Measurements from ENCODE around the gene LIPA. TPM values are rescaled to one million over a fixed set of nuclear protein-coding genes. Genes with fewer than 3 reads are reported as not detected.
A peak's percentile ranks its signal among the peaks of the same experiment; 100 is the strongest.
"Not testable (repeated sequence)": the region's sequence is repeated elsewhere in the genome, so short reads cannot be mapped to it uniquely, and the experiment has no call there.

Gene LIPA
- total RNA-seq, 1 donor from 2014 or later: 16.5 TPM

DNA sequence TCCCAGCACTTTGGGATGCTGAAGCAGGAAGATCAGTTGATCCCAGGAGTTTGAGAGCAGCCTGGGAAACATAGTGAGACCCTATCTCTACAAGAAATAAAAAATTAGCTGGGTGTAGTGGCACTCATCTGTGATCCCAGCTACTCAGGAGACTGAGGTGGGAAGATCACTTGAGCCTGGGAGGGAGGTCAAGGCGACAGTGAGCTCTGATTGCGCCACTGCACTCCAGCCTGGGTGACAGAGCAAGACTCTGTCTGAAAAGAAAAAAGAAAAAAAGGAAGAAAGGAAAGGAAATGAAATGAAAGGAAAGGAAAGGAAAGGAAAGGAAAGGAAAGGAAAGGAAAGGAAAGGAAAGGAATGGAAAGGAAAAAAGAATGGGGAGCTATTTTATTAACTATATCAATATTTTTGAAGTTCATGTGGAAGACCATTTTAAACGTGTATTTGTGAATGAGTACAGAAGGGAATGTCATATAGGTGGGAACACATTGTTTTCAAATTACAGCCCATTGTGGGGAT, 43.2 kb upstream of the LIPA start:
- no peak for DNase-seq (ENCODE audit: low read depth)
- TF ChIP-seq, protein P1, sequence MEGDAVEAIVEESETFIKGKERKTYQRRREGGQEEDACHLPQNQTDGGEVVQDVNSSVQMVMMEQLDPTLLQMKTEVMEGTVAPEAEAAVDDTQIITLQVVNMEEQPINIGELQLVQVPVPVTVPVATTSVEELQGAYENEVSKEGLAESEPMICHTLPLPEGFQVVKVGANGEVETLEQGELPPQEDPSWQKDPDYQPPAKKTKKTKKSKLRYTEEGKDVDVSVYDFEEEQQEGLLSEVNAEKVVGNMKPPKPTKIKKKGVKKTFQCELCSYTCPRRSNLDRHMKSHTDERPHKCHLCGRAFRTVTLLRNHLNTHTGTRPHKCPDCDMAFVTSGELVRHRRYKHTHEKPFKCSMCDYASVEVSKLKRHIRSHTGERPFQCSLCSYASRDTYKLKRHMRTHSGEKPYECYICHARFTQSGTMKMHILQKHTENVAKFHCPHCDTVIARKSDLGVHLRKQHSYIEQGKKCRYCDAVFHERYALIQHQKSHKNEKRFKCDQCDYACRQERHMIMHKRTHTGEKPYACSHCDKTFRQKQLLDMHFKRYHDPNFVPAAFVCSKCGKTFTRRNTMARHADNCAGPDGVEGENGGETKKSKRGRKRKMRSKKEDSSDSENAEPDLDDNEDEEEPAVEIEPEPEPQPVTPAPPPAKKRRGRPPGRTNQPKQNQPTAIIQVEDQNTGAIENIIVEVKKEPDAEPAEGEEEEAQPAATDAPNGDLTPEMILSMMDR (conservative IDR thresholded peaks at IDR 0.05; ENCODE audit: low read depth, low read length): no peak
- H3K4me3 ChIP-seq (ENCODE audit: low read depth, low read length): no peak overlapping the region

DNA sequence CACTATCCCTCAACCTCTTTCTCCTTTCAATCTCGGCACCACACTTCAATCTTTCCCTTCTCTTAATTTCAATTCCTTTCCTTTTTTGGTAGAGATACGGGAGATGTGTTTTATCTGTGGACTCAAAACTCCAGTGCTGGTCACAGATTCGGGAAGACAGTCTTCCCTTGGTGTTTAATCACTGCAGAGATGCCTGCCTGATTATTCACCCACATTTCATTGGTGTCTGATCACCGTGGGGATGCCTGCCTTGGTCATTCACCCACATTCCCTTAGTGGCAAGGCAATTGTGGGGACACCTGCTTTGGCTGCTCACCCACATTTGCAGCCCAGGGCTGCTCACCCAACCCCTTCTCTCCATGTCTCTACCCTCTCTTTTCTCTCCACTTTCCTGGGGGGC, 33.7 kb upstream of the LIPA start:
- DNase-seq (ENCODE audit: low read depth): not testable (repeated sequence)

DNA sequence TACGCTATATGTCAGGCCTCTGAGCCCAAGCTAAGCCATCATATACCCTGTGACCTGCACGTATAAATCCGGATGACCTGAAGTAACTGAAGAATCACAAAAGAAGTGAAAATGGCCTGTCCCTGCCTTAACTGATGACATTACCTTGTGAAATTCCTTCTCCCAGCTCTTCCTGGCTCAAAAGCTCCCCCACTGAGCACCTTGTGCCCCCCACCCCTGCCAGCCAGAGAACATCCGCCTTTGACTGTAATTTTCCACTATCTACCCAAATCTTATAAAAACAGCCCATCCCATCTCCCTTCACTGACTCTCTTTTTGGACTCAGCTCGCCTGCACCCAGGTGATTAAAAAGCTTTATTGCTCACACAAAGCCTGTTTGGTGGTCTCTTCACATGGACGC, 33.1 kb upstream of the LIPA start:
- DNase-seq (ENCODE audit: low read depth): not testable (repeated sequence)
- H3K4me3 ChIP-seq (ENCODE audit: low read depth, low read length): peak overlapping the region; percentile 51

More for the DNA sequence above, 33.7 kb upstream of the LIPA start:
- peak overlapping the region; percentile 51 for H3K4me3 ChIP-seq (ENCODE audit: low read depth, low read length)

DNA sequence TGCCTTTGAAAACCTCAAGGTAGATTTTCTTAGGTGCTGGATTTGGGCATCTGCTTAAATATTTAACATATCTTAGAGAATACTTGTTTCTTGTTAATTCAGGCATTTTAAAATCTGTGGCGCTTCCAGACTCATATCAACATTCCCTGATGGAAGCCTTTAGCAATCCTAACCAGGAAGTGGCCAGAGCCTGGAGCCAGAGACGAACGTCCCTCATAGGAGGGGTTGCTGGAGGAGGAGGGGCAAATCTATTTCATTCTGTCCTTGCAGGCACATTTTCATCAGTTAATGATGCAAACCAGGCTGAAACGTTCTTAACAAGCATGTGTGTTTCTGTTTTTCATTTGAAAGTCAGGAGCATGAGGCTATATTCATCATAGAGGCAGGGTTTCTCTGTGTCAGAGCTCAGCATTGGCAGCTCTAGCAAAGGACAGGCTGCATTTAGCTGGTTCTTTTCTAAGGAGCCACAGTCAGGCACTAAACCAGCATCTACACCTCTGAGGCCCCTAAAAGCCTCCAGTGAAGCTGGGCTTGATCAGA, 32.4 kb upstream of the LIPA start:
- H3K4me3 ChIP-seq (ENCODE audit: low read depth, low read length): peak overlapping the region; percentile 51
- DNase-seq (ENCODE audit: low read depth): peak; percentile 66
- TF ChIP-seq, protein P1 (conservative IDR thresholded peaks at IDR 0.05; ENCODE audit: low read depth, low read length): no peak

DNA sequence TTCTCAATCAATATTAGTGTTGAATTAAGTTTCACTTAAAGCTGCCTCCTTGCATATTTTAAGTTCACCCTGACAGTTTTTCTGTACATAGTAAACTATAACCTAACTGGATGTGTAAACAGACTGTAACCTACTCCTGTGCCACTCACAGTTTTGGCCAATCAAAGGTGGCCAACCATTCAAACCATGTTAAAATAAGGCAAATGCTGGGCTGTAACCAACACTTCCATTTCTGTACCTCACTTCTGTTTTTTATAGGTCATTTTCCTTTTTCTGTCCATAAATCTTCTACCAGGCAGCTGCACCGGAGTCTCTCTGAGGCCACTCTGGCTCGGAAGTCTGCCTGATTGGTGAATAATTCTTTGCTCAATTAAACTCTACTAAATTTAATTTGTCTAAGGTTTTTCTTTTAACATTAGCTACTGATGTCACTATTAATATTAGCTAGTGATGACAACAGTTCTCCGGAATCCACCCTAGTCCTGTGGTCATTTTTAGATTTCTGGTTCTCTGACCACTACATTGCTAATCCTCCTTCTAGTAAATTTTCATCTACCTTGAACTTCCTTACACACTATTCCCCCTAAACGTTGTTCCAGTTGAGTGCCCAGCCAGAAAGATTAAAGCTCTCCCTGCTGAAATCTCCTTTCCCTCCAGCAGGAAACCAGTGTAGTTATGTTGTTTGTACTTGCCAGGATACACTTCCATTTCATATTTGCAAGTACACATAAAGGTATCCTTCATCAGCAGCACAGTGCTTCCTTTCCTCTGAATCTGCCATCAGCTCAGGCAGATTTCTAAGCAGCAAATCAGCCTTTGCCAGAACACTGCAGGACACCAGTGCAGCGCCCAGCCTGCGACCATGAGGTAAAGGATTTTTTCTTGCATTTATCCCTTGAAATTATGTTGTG, 31.7 kb upstream of the LIPA start:
- peak; percentile 79 for DNase-seq (ENCODE audit: low read depth)
- peak overlapping the region; percentile 51 for H3K4me3 ChIP-seq (ENCODE audit: low read depth, low read length)
- TF ChIP-seq, protein P1 (conservative IDR thresholded peaks at IDR 0.05; ENCODE audit: low read depth, low read length): peak; percentile 10

DNA sequence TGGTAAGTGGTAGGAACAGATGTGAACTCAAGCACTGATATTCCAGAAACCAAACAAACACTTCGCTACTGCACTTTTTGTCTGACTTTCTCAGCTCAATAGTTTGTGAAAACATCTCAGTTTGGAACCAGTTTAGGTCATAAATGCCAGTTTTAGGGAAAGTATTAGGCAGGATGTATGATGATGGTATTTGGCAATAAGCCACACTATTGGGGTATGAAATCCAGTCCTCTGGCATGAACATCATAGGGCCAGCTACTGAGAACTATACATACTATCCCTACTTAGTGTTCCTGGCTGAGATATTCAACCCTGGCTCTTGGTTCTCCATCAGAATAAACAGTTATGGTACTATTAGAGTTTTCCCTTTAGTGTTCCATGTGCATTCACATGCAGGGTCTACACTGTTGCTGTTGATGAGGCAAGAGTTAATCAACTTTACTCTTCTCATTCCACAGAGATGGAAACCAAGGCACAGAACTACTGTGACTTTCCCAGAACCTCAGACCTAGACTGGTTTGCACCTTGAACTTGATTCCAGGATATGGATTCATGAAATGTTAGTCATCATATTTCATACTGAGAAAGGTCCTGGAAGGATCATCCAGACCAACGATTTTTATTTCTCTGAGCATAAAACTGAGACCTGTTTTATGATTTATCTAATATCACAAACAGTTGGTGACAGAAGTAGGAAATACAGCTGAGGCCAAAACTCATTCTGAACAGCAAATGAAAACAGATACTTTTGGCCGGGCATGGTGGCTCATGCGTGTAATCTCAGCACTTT, 30.2 kb upstream of the LIPA start:
- TF ChIP-seq, protein P1 (conservative IDR thresholded peaks at IDR 0.05; ENCODE audit: low read depth, low read length): no peak
- no peak for DNase-seq (ENCODE audit: low read depth)
- H3K4me3 ChIP-seq (ENCODE audit: low read depth, low read length): no peak overlapping the region

DNA sequence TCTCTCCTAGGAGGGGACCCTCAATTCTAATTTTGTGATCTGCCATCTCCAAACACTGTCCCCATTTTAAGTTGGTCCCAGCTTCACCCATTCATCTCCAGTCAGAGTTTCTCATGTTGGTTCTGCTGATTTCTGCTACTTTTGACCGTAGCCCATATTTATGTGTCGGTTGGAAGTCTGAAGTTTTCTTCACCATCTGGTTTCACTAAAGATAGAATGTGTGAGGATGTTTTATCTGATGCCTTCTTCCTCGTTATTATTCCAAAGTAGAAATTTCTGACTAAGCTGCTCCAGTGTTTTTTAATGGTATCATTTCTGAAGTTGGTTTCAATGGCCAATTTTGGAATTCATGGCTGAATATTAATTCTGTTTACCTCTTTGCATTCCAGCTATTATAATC, 28.9 kb upstream of the LIPA start:
- DNase-seq (ENCODE audit: low read depth): no peak
- TF ChIP-seq, protein P1 (conservative IDR thresholded peaks at IDR 0.05; ENCODE audit: low read depth, low read length): no peak
- H3K4me3 ChIP-seq (ENCODE audit: low read depth, low read length): no peak overlapping the region
